Urothelium cell line (cell line): ENCODE data around the gene NPC1L1.
"Not testable (repeated sequence)": the region's sequence is repeated elsewhere in the genome, so short reads cannot be mapped to it uniquely, and the experiment has no call there.

Source experiments
- DNase-seq: peaks from one replicate; pipeline ENCODE4 v3.0.0; 2011; ENCODE audit warnings: low spot score, mixed read lengths
- FAIRE-seq: peaks from 2 replicates; lab custom pipeline; 2011; peaks lifted over from hg19 to GRCh38; lab: Jason Lieb, UNC

NPC1L1 gene

GRCh38 chr7:44512736-44513135, 28.4 kb downstream of the NPC1L1 start:
- no peak for FAIRE-seq
- no peak for DNase-seq

GRCh38 chr7:44511863-44512468, 29.2 kb downstream of the NPC1L1 start:
- FAIRE-seq = no peak
- DNase-seq = no peak

DNA sequence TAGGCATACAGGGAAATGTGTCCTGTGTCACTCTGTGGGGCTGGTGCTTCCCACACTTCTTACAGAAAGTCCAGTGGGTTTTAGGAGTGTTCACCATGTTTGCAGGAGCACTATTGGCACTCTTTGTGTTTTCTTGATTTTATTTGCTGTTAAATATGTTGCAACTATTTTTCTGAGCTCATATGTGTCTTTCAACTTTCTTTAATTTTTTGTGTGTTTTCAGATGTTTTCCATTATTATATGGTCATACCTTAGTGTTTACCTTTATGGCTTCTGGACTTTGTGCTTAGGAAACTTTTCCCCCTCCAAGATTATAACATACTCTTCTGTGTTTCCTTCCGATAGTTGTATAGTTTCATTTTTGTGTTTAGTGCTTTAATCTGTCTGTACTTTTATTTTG, 29.9 kb downstream of the NPC1L1 start:
- no peak for FAIRE-seq
- DNase-seq = no peak

- DNase-seq (no peak), FAIRE-seq (no peak)
Observed at GRCh38 chr7:44508328-44509030, 32.7 kb downstream of the NPC1L1 start.

GRCh38 chr7:44506592-44507288, 34.4 kb downstream of the NPC1L1 start:
- peak; percentile 58 for FAIRE-seq
- DNase-seq = not testable (repeated sequence)

DNA sequence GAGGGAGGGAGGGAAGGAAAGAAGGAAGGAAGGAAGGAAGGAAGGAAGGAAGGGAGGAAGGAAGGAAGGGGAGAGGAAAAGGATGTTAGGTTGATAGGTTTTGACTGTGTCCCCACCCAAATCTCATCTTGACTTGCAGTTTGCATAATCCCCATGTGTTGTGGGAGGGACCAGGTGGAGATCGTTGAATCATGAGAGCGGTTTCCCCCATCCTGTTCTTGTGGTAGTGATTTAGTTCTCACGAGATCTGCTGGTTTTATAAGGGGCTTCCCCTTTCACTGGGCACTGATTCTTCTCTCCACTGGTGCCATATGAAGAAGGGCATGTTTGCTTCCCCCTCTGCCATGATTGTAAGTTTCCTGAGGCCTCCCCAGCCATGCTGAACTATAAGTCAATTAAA, 35.5 kb downstream of the NPC1L1 start:
- DNase-seq = no peak
- no peak for FAIRE-seq

- FAIRE-seq (no peak), DNase-seq (no peak)
Observed at GRCh38 chr7:44498230-44498954, 42.7 kb downstream of the NPC1L1 start.

DNA sequence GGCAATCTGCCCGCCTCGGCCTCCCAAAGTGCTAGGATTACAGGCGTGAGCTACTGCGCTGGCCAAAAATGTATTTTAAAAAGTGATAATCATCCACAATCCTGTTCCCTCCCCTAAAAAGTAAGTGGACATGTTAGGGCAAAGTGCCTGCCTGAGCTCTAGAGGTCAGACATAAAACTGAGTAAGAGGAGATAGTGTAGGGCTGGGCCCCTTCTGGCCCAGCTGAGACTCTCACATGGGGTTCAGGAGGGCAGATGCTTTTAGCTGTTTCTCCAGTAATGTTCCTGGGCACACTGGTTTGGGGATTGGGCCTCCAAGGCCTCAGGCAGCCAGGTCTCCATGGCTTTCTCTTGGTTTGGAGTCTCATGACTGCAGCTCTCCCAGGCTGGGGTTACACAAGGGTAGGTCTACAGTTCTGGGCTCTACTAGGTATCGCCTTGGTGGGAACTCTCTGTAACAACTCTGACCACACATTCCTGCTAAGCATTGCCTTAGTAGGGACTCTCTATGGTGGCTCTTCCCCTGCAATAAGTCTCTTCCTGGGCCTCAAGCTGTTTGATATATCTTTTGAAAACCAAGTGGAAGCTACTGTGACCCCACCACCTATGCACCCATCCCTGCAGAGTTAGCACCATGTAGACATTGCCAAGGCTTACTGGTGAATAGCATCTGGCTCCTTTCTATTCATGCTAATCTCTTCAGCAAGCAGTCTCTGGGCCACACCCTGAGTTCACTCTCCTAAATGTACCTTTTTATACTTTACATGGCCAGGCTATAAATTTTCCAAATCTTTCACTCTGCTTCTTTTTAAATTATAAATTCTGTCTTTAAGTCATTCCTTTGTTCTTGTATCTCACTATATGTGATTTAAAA, 43.7 kb downstream of the NPC1L1 start:
- DNase-seq (no peak), FAIRE-seq (no peak)

DNA sequence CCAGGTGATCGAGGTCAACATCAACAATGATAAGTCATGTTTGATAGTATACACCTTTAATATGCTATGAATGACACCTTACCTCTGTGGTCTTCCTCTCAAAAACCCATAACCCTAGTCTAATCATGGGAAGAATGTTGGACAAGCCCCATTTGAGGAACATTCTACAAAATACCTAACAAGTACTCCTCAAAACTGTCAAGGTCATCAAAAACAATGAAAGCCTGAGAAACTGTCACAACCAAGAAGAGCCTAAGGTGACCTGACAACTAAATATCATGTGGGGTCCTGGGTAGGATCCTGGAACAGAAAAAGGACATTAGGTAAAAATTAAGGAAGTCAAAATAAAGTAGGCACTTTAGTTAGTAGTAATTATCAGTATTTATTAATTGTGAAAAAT, 44.7 kb downstream of the NPC1L1 start:
- FAIRE-seq (peak; percentile 88), DNase-seq (no peak)

- FAIRE-seq (no peak), DNase-seq (no peak)
Observed at GRCh38 chr7:44494960-44495359, 46.2 kb downstream of the NPC1L1 start.

- DNase-seq (no peak), FAIRE-seq (no peak)
Observed at GRCh38 chr7:44491229-44491628, 49.9 kb downstream of the NPC1L1 start.

DNA sequence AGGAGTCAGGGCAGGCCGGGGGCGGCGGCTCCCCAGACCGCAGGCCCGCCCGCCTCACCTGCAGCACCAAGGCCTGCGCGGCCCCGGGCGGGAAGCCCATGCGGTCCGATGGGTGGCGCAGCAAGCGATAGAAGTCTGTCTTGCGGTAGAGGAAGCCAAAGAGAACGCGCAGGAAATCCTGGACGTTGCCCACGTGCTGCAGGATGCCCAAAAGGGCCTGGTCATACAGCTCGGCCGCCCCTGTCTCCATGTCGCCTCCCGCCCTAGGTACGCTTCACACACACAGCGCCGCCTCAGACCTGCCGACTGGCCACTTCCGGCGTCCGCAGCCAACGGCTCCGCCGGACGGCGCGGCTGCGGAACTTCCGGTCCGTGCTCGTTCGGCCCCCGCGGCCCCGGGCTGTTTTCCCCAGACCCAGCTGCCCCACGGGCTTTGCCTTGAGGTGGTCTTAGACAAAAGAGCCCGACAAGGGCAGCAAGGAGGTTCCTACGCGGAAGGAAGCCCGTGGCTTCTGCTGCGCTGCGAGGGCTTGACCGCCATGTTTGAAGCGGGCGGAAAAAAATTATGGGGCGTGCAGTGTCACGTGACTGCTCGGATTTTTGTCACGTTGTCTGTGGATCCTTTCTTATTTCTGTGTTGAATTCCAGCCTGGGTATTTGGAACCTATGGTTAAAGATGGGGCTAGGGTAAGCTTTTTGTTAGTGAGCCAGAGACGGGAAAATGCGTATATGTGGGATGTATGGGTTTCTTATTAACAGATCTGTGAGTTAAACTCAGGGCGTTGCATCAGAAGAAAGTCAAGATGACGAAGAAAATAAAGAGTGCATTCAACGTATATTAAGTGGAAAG, 50.6 kb downstream of the NPC1L1 start, which contains the start of gene NUDCD3:
Gene NUDCD3, minus strand, starts transcription at position 308 of the 850 bp plus-strand sequence. Its CDS starts 58 bp downstream, at position 250.
- DNase-seq (peak; percentile 94), FAIRE-seq (peak; percentile 44)

- no peak for FAIRE-seq
- no peak for DNase-seq
Observed at GRCh38 chr7:44489955-44490350, 51.2 kb downstream of the NPC1L1 start.

GRCh38 chr7:44488955-44489354, 52.2 kb downstream of the NPC1L1 start:
- DNase-seq (no peak), FAIRE-seq (no peak)

GRCh38 chr7:44486693-44487092, 54.4 kb downstream of the NPC1L1 start:
- no peak for FAIRE-seq
- no peak for DNase-seq

GRCh38 chr7:44486001-44486400, 55.1 kb downstream of the NPC1L1 start:
- FAIRE-seq (no peak), DNase-seq (no peak)

DNA sequence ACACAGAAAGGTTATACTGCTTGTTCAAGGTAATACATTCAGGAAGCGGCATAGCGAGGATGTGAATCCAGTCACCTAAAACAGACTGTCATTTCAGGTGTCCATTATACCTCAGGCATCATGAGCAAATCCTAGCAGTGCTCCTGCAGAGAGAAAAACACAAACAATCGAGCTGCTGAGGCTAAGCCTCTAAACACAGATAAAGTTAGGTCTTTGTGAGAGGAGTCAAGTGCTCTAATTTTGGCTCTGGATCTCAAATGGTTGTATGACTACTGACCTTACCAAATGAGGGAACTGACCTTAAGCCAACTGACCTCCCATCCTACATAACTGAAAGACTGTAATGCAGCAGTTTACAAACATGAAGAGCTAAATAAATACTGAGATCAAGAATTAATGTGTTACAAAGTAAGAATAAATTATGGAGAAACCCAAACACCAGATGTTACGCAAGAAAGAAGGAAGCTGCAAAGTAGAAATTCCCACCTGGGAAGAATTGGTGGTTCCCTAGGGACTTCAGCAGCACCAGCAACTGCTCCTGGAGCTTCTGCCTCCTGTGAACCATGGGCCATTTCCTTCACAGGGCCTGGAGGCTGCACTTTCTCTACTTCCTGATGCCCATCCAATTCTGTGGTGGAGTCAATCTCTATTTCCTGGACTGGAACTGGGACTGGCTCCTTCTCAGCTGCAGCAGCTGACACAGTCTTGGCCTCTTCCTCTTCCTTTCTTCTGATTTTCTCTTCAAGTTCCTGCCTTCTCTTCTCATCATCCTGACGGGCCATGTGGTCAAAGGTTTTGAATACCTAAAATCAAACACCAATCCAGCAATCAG, 56.4 kb downstream of the NPC1L1 start:
- DNase-seq = no peak

More for the DNA sequence above, 56.4 kb downstream of the NPC1L1 start:
- no peak for FAIRE-seq
